Activated CD8-positive, alpha-beta T cell treated with anti-CD3 and anti-CD28 coated beads for 36 hours (primary cell): ENCODE data around the gene HOXC9. TPM values are rescaled to one million over a fixed set of nuclear protein-coding genes. Genes with fewer than 3 reads are reported as not detected.

ENCODE experiments used
- ATAC-seq: fragments of 200-7000 bp; cut with Tn5 transposase; one replicate; pipeline ENCODE4 v1.10.0; 2021; ENCODE audit warnings: mild to moderate bottlenecking, moderate library complexity
- CTCF ChIA-PET: fragments of 350-600 bp; sonication (Branson Sonifier 250); formaldehyde crosslinking; loops from one replicate; lab custom pipeline; 2021; ENCODE audit warnings: antibody characterized with exemption; lab: Charles Lee
- POLR2A ChIA-PET: fragments of 350-600 bp; sonication (Branson Sonifier 250); formaldehyde crosslinking; loops from one replicate; lab custom pipeline; 2021; ENCODE audit warnings: antibody characterized with exemption; lab: Charles Lee
- DNase-seq: peaks from one replicate; pipeline ENCODE4 v3.0.0-alpha.2; 2020
- H3K27ac Mint-ChIP-seq: one replicate; pipeline ENCODE4 v1.8.0; 2021; ENCODE audit warnings: mild to moderate bottlenecking, mixed read lengths
- H3K27me3 Mint-ChIP-seq: one replicate; pipeline ENCODE4 v1.8.0; 2021; ENCODE audit warnings: mixed read lengths
- H3K36me3 Mint-ChIP-seq: one replicate; pipeline ENCODE4 v1.8.0; 2021; ENCODE audit warnings: low read depth, mixed read lengths
- H3K4me1 Mint-ChIP-seq: one replicate; pipeline ENCODE4 v1.8.0; 2021; ENCODE audit warnings: low read depth, mixed read lengths
- H3K4me3 Mint-ChIP-seq: one replicate; pipeline ENCODE4 v1.8.0; 2021; ENCODE audit warnings: mild to moderate bottlenecking, moderate library complexity, mixed read lengths
- H3K9me3 Mint-ChIP-seq: one replicate; pipeline ENCODE4 v1.8.0; 2021; ENCODE audit warnings: mixed read lengths
- CTCF ChIP-seq: fragments of 200-600 bp; IDR thresholded peaks from one replicate; pipeline ENCODE4 v1.8.0; 2022; ENCODE audit warnings: antibody characterized with exemption, mild to moderate bottlenecking
- intact Hi-C: fragments of 100-400 bp; cut with micrococcal nuclease; formaldehyde crosslinking; loops from one replicate; pipeline ENCODE4 v1.10.0; 2022
- total RNA-seq, 2 experiments: library from RNA; stranded (reverse); gene quantifications; one replicate each; pipeline ENCODE4 v1.2.3, GENCODE V29; 2021

The HOXC9 gene
- total RNA-seq, 2 experiments from 2014 or later, result not detected

GRCh38 chr12:54004063-54004840 is 4.3 kb downstream of the HOXC9 start:
- H3K27ac Mint-ChIP-seq, result no peak overlapping the region
- no peak for TF ChIP-seq CTCF
- no peaks in the 10 kb centered on the region for H3K36me3 Mint-ChIP-seq
- no peak overlapping the region for H3K4me3 Mint-ChIP-seq
- ChIA-PET CTCF (interaction anchor here (0.8 to 6.5 kb wide), 15 partner anchors 8 to 269 kb away, joined by 3 to 94 read pairs (median 8); partner anchors contain the start of genes HOXC10, HOXC5 and SMUG1), POLR2A (no interaction called here)
- H3K9me3 Mint-ChIP-seq, result no peaks in the 10 kb centered on the region
- peaks cover 17% of the 10 kb centered on the region for H3K4me1 Mint-ChIP-seq
- DNase-seq (peak; percentile 51), ATAC-seq (no peak)
- H3K27me3 Mint-ChIP-seq, result peaks cover 83% of the 10 kb centered on the region
- intact Hi-C loops, result no loop called here

- no peak overlapping the region for H3K4me3 Mint-ChIP-seq
- CTCF ChIA-PET, result interaction anchor here (0.8 to 6.5 kb wide), 24 partner anchors 9 to 210 kb away, joined by 3 to 94 read pairs (median 8); partner anchors contain the start of genes HOXC10, HOXC5, HOXC6 and SMUG1
- H3K9me3 Mint-ChIP-seq, result no peaks in the 10 kb centered on the region
- peaks cover 18% of the 10 kb centered on the region for H3K4me1 Mint-ChIP-seq
- H3K36me3 Mint-ChIP-seq, result no peaks in the 10 kb centered on the region
- peaks cover 85% of the 10 kb centered on the region for H3K27me3 Mint-ChIP-seq
- intact Hi-C loops, result loop anchor here (5.0 kb wide), 1 partner anchor 187 kb away; no protein-coding TSS in a partner anchor
- ATAC-seq (no peak), DNase-seq (no peak)
- no peak for TF ChIP-seq CTCF
- POLR2A ChIA-PET, result no interaction called here
- no peak overlapping the region for H3K27ac Mint-ChIP-seq
Observed at GRCh38 chr12:54004841-54005530, 5.0 kb downstream of the HOXC9 start.

- Mint-ChIP-seq H3K4me1 (peaks cover 17% of the 10 kb centered on the region), H3K27me3 (peaks cover 86% of the 10 kb centered on the region), H3K9me3 (no peaks in the 10 kb centered on the region), H3K4me3 (no peak overlapping the region), H3K36me3 (no peaks in the 10 kb centered on the region), H3K27ac (no peak overlapping the region)
- CTCF ChIA-PET, result interaction anchor here (0.6 to 6.5 kb wide), 31 partner anchors 8 to 209 kb away, joined by 3 to 94 read pairs (median 6); partner anchors contain the start of genes HOXC10, HOXC5, HOXC6 and SMUG1
- POLR2A ChIA-PET, result interaction anchor here (1.0 kb wide), 1 partner anchor 24 kb away, joined by 3 read pairs; no protein-coding TSS in a partner anchor
- no peak for ATAC-seq
- DNase-seq, result no peak
- intact Hi-C loops, result loop anchor here (5.0 kb wide), 1 partner anchor 187 kb away; no protein-coding TSS in a partner anchor
- TF ChIP-seq CTCF, result no peak
Observed at GRCh38 chr12:54005531-54005852, 5.5 kb downstream of the HOXC9 start.

- CTCF ChIA-PET, result interaction anchor here (0.6 to 6.5 kb wide), 34 partner anchors 9 to 209 kb away, joined by 3 to 94 read pairs (median 5); partner anchors contain the start of genes HOXC10, HOXC4, HOXC5 and HOXC6
- Mint-ChIP-seq H3K4me3 (peak overlapping the region; percentile 41), H3K9me3 (no peaks in the 10 kb centered on the region), H3K27me3 (peaks cover 84% of the 10 kb centered on the region), H3K4me1 (peaks cover 20% of the 10 kb centered on the region), H3K27ac (no peak overlapping the region), H3K36me3 (no peaks in the 10 kb centered on the region)
- POLR2A ChIA-PET, result interaction anchor here (1.0 to 1.1 kb wide), 2 partner anchors 19 to 24 kb away, joined by 3 read pairs; no protein-coding TSS in a partner anchor
- intact Hi-C loops, result loop anchor here (2.0 to 5.0 kb wide), 2 partner anchors 186 to 201 kb away; no protein-coding TSS in a partner anchor
- DNase-seq (peak; percentile 90), ATAC-seq (peak; percentile 83)
- TF ChIP-seq CTCF, result peak; percentile 94
Observed at GRCh38 chr12:54005853-54006558, 6.0 kb downstream of the HOXC9 start.
